HG02885 (cell line): Measurements from ENCODE around the gene ATP5F1E.

Source experiments
- ATAC-seq: cut with Tn5 transposase; IDR thresholded peaks from one replicate; pipeline ENCODE4 v1.9.1; 2021; ENCODE audit warnings: mild to moderate bottlenecking; ENCODE audit not compliant: unreplicated experiment, poor library complexity

Gene ATP5F1E

GRCh38 chr20:59007665-59008511 lies 24.2 kb downstream of the ATP5F1E start:
- peak; percentile 43 for ATAC-seq

GRCh38 chr20:59006864-59007664 lies 25.1 kb downstream of the ATP5F1E start, which contains the start of gene CTSZ:
Gene CTSZ, minus strand, starts transcription at chr20:59007254. Its CDS starts 126 bp downstream, at chr20:59007128.
- ATAC-seq: peak; percentile 39

GRCh38 chr20:59006167-59006863 lies 25.8 kb downstream of the ATP5F1E start:
- no peak for ATAC-seq

GRCh38 chr20:59005523-59006166 lies 26.5 kb downstream of the ATP5F1E start:
- ATAC-seq: no peak

GRCh38 chr20:59004763-59005522 lies 27.2 kb downstream of the ATP5F1E start:
- peak; percentile 56 for ATAC-seq

- ATAC-seq: no peak
Measured at GRCh38 chr20:59004493-59004762, 27.7 kb downstream of the ATP5F1E start.

- no peak for ATAC-seq
Measured at GRCh38 chr20:59003836-59004492, 28.2 kb downstream of the ATP5F1E start.

GRCh38 chr20:59002874-59003399 lies 29.2 kb downstream of the ATP5F1E start:
- ATAC-seq: no peak

GRCh38 chr20:59002388-59002787 lies 29.7 kb downstream of the ATP5F1E start:
- ATAC-seq: no peak

GRCh38 chr20:59001449-59002171 lies 30.5 kb downstream of the ATP5F1E start:
- no peak for ATAC-seq

- no peak for ATAC-seq
Measured at GRCh38 chr20:59001068-59001448, 31.1 kb downstream of the ATP5F1E start.

GRCh38 chr20:59000326-59000725 lies 31.8 kb downstream of the ATP5F1E start:
- ATAC-seq: no peak

- no peak for ATAC-seq
Measured at GRCh38 chr20:58998656-58999055, 33.5 kb downstream of the ATP5F1E start.

GRCh38 chr20:58997141-58997770 lies 34.9 kb downstream of the ATP5F1E start:
- ATAC-seq: no peak

- no peak for ATAC-seq
Measured at GRCh38 chr20:58996226-58996611, 35.9 kb downstream of the ATP5F1E start.

GRCh38 chr20:58995461-58996225 lies 36.5 kb downstream of the ATP5F1E start:
- ATAC-seq: no peak
